ENCODE results near the gene PGAM1.

GRCh38 chr10:97416565-97416964, 9.4 kb upstream of the PGAM1 start:
- no peak for TF ChIP-seq CTCF (IDR thresholded peaks at IDR 0.05)
- no peak for TF ChIP-seq POLR2A (IDR thresholded peaks at IDR 0.05)
- TF ChIP-seq EP300 (IDR thresholded peaks at IDR 0.05): no peak
